GM18868 (cell line): ENCODE results near the gene CFAP74.
"Not testable (repeated sequence)": the region's sequence is repeated elsewhere in the genome, so short reads cannot be mapped to it uniquely, and the experiment has no call there.

Experiments
- ATAC-seq: cut with Tn5 transposase; IDR thresholded peaks from one replicate; pipeline ENCODE4 v1.9.1; 2021; ENCODE audit warnings: mild to moderate bottlenecking, moderate library complexity; ENCODE audit not compliant: unreplicated experiment

Gene CFAP74

DNA sequence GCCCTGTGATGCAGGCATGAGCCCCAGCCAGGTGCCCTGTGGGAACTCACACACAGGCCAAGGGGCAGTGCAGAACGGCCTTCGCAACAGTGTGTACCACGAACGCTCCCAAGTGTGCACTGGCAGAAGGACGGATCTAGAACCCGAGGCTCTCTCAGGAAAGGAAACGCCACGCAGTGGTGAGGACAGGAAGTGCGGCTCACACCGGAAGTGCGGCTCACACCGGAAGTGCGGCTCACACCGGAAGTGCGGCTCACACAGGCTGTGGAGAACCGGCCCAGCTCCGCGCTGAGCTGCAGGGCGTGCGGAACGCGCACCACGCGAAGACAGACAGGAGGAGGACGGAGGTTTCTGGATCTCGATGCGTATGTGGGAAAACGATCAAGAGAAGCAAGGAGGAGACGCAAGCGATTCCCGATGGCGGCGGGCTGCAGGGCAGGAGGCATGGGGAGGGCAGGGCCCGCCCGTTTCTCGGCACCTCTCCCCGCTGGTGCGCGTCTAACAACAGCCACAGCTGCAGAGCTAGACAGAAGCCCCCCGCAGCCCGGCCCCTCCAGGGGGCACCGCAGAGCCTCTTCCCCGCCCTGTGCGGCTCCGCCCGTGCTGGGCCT is 48.6 kb downstream of the CFAP74 start:
- ATAC-seq = no peak

DNA sequence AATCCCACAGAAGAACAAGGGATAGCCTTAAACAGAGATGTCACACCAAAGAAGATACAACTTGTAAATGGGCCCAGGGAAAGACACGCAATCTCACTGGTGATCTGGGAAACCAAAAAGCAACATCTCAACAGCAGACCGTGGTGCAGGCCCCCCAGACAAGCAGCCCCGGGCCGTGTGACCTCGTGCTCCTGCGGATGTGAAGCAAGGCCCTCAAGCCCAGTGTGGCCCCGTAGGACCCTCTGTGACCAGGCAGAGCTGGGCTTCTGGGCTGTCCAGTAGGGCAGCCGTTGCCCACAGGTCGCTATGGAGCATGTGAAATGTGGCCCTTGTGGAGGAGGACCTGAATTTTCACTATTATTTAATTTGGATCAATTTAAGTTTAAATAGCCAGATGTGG is 49.6 kb downstream of the CFAP74 start:
- ATAC-seq = no peak

DNA sequence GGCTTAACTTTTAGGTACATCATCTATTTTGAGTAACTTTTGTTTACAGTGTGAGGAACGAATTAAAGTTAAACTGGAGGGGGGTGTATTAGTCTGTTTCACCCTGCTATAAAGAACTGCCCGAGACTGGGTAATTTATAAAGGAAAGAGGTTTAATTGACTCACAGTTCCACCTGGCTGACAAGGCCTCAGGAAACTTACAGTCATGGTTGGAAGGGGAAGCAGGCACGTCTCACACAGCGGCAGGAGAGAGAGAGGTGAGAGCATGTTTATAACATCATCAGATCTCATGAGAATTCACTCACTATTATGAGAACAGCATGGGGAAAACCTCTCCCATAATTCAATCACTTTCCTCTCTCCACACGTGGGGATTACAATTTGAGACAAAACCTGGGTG is 52.6 kb downstream of the CFAP74 start:
- ATAC-seq = no peak

DNA sequence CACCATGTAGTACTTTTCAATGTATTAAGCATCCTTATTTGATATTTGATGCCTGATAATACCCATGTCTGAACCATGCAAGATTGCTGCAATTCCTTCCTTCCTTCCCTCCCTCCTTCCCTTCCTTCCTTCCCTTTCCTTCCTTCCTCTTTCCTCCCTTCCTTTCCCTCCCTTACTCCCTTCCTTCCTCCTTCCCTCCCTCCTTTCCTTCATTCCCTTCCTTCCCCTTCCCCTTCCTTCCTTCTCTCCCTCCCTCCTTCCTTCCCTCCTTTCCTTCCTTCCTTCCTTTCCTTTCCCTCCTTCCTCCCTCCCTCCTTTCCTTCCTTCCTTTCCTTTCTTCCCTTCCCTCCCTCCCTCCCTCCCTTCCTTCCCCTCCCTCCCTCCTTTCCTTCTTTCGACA is 54.8 kb downstream of the CFAP74 start:
- no peak for ATAC-seq

- ATAC-seq = no peak
Measured at GRCh38 chr1:1947493-1947892, 56.1 kb downstream of the CFAP74 start.

DNA sequence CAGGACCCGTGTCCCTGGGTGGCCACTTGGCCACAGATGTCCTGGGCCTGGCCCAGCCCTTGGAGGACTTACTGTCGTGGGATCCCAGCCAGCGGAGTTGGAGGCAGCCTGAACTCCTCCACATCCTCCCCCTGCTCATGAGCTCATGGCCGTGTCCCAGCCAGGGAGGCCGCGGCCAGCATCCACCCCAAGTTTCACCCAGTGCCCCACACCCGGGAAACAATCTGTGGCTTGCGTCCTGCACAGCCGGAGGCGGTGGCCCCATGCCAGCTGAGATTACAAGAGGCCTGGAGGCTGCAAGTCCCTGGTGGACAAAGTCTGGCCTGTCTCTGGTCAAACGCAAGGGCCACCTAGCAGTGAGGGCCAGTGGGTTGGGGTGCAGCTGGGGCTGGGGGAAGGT is 57.0 kb downstream of the CFAP74 start:
- no peak for ATAC-seq

DNA sequence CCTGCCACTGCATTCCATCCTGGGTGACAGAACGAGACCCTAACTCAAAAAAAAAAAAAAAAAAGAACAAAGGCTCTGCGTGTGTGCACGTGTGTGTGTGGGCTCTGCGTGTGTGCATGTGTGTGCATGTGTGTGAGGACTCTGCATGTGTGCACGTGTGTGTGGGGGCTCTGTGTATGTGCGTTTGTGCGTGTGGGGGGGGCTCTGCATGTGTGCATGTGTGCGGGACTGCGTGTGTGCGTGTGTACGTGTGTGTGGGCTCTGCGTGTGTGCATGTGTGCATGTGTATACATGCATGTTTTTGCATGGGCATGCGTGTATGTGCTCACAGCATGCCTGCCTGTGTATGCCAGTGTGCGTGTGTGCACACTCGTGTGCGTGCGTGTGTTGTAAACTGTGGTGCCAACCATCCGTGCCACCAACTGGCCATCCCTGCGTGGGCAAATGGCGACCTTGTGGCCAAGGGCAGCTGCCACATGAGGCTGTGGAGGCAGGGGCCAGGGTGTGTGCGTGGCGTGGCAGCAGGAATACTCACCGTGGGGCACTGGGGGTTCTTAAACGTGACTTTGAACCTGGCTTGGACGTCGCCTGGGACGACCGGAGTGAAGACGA is 57.7 kb downstream of the CFAP74 start:
- ATAC-seq = no peak

DNA sequence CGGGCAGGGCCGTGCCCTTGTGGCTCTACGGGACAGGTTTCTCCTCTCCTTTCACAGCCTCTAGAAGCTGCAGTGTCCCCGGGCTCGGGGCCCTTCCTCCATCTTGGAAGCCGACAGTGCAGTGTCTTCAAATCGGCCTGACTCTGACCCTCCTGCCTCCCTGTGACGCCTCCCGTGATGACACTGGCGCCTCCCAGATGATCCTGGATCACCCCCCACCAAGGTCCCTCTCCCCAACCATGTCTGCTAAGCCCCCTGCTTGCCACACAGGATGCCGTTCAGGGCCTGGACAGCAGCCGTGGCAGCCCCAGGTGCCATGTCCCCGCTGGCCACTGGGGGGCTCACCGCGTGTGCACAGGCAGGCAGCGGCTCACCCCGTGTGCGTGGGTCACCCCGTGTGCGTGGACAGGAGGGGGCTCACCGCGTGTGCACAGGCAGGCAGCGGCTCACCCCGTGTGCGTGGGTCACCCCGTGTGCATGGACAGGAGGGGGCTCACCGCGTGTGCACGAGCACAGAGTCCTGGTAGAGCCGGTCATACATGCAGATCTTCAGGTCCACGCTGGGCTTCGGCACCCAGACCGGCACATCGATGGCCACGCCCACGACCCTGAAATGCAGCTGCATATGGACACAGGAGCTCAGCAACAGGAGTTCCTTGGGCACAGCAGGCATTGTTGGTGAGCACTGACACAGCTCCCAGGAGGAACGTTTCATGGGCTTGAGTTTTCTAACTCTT is 59.6 kb downstream of the CFAP74 start:
- ATAC-seq = no peak

GRCh38 chr1:1942753-1943656 is 60.6 kb downstream of the CFAP74 start:
- no peak for ATAC-seq

DNA sequence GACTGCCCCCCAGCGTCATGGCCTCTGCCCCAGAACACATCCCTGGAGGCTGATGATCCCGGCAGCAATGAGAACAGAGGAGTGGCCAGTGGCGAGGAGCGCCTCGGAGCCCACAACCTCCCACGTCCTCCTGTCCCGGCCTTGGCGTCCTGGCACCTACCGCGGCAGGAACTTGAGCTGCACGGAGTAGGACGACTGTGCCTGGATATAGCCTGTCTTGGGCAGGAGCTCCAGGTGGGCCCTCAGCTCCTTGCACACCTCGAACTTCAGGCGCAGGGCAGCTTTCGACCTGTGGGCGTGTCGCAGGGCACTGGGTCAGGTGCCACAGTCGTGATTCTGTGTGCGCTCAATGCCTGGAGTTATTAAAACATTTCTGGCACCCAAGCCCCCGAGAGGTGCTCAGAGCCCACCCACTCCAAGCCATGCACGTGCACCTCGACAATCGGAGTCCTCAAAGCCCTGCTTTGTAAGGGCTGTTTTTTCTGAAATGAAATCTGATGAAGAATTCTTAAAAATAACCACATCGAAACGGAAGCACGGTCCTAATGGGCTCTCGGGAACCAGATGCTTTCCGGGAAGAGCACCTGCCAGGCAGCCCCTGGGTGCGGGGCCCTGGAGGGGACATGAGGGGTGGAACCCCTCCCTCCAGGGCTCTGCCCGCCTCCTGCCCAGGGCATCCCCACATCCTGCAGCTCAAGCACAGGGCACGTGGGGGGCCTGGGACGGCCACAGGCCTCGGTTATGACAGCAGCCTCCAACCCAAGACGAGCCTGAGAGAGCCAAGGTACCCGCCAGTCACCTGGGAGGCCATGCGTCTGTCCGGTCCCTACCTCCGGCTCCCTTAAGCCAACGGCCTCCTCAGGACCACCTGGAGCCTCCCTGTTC is 61.5 kb downstream of the CFAP74 start:
- ATAC-seq = no peak

- no peak for ATAC-seq
Measured at GRCh38 chr1:1941211-1941841, 62.3 kb downstream of the CFAP74 start.

GRCh38 chr1:1940123-1940425 is 63.5 kb downstream of the CFAP74 start:
- no peak for ATAC-seq

DNA sequence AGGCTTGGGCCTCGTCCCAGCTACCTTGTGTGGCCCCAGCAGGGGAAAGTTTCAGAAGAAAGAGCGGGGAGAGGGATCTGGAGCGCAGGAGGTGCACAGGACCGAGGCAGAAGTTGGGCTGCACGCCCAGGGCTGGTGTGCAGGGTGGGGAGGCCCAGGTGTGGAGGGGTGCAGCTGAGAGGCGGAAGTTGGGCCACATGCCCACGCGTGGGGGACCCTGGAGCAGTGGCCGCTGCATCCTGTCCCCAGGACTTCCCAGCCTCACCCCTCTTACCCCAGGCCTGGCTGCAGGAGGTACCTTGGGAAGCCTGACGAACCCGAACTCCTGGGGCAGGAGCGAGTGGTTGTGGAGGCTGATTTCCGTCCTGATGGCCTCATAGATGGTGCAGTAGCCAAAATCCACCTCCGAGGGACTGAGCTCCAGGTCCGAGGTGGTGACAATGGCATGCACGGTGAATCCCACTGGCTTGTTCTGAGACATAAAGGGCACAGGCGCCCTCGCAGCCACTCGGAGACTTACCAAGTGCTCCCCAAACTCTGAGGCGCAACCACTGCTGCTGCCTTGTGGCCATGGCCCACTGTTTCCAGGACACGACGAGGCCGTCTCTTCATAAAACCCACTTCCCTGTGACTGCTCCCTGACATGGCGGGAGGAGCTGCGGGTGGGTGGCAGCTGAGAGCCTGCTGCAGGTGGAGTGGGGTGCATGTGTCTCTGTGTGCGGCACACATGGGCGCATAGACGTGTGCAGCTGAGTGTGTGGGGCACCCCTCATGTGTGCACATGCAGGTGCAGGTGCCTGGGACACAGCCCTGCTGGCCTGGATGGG is 64.1 kb downstream of the CFAP74 start:
- ATAC-seq = no peak

- ATAC-seq = no peak
Measured at GRCh38 chr1:1938613-1939295, 64.8 kb downstream of the CFAP74 start.

- no peak for ATAC-seq
Measured at GRCh38 chr1:1938276-1938573, 65.4 kb downstream of the CFAP74 start.

DNA sequence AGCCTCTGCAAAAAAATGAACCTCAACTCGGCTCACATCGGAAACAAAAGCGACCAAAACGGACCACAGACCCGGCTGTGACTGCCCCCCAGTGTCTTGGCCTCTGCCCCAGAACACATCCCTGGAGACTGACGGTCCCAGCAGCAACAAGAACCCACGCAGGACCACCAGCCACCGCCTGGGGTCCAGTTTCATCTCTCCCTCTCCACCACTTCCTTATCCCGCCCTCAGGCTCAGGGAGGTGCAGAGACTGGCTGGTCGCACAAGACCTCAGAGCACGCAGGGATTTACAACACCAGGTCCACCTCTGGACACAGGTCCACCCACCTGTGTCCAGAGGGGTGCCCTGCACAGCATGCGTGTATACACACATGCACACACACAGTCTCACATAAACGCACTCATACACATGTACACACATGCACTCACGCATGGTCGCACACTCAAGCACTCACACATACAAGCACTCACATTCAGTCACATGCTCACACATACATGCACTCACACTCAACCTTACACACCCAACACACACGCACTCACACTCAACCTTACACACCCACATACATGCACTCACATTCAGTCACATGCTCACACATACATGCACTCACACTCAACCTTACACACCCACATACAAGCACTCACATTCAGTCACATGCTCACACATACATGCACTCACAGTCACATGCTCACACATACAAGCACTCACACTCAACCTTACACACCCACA is 65.9 kb downstream of the CFAP74 start:
- no peak for ATAC-seq

GRCh38 chr1:1937061-1937460 is 66.5 kb downstream of the CFAP74 start:
- ATAC-seq = no peak

DNA sequence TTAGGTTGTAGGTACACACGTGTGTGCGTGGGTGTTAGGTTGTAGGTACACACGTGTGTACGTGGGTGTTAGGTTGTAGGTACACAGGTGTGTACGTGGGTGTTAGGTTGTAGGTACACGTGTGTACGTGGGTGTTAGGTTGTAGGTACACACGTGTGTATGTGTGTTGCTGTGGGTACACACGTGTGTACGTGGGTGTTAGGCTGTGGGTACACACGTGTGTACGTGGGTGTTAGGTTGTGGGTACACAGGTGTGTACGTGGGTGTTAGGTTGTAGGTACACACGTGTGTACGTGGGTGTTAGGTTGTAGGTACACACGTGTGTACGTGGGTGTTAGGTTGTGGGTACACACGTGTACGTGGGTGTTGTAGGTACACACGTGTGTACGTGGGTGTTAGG is 68.7 kb downstream of the CFAP74 start:
- not testable (repeated sequence) for ATAC-seq
